Renal cortex interstitium (tissue), 11 donors: Measurements from ENCODE around the gene C2orf76. TPM values are rescaled to one million over a fixed set of nuclear protein-coding genes. Genes with fewer than 3 reads are reported as not detected.
A peak's percentile ranks its signal among the peaks of the same experiment; 100 is the strongest.

Source experiments
- DNase-seq, 11 donors: peaks; one replicate each; pipeline ENCODE4 v3.0.0-alpha.2; 2013; ENCODE audit warnings: low read depth in 9 of 11, low spot score in 4 of 11; ENCODE audit errors: extremely low read depth in 1 of 11
- polyA plus RNA-seq, 3 donors: library from polyadenylated mRNA; unstranded; fragments of 120-200 nt; gene quantifications; one replicate each; pipeline ENCODE4 v1.2.1, GENCODE V29; 2013; ENCODE audit not compliant: insufficient read length in 3 of 3

Gene C2orf76
- polyA plus RNA-seq, 3 donors: 14.8 to 25.6 (median 17.9) TPM

- DNase-seq: no peak
Observed at GRCh38 chr2:119259296-119259860, 107.3 kb downstream of the C2orf76 start.

GRCh38 chr2:119257198-119257597, 109.4 kb downstream of the C2orf76 start:
- DNase-seq: no peak

- DNase-seq: no peak
Observed at GRCh38 chr2:119256582-119256921, 110.1 kb downstream of the C2orf76 start.

GRCh38 chr2:119255760-119256581, 110.7 kb downstream of the C2orf76 start:
- DNase-seq: peak in 1 of 11 donors; percentile 14

- no peak for DNase-seq
Observed at GRCh38 chr2:119254601-119255080, 112.0 kb downstream of the C2orf76 start.

- DNase-seq: no peak
Observed at GRCh38 chr2:119253760-119254600, 112.7 kb downstream of the C2orf76 start.

GRCh38 chr2:119253114-119253702, 113.4 kb downstream of the C2orf76 start:
- no peak for DNase-seq

Other genes starting within 250 kb of the C2orf76 start
- not detected for gene C1QL2, start 208.1 kb downstream of the C2orf76 start, polyA plus RNA-seq
- 1 to 10 TPM; 1.3 to 1.7 (median 1.5) TPM for gene STEAP3, start 143.0 kb downstream of the C2orf76 start, polyA plus RNA-seq
- gene DBI, start 143 bp upstream of the C2orf76 start, polyA plus RNA-seq: 100 to 1,000 TPM; 233 to 279 (median 274) TPM
- gene TMEM37, start 65.0 kb upstream of the C2orf76 start, polyA plus RNA-seq: 10 to 100 TPM; 46.6 to 72.9 (median 54.9) TPM
- gene SCTR, start 157.6 kb upstream of the C2orf76 start, polyA plus RNA-seq: 10 to 100 TPM in 1 of 3 donors, 1 to 10 TPM in 2; 9.4 to 27.4 (median 9.6) TPM
- 10 to 100 TPM; 19.2 to 36.1 (median 25.1) TPM for gene CFAP221, start 177.6 kb upstream of the C2orf76 start, polyA plus RNA-seq